HFF-Myc (cell line): Measurements from ENCODE around the gene TRABD2B.

Experiments
- DNase-seq: peaks from one replicate; pipeline ENCODE4 v3.0.0-alpha.2; 2011; ENCODE audit warnings: low read depth; ENCODE audit errors: extremely low read depth
- H3K4me3 ChIP-seq: replicated peaks from 2 replicates; pipeline ENCODE4 v1.5.1; 2011; ENCODE audit warnings: low read depth, mild to moderate bottlenecking, control low read depth, low read length
- TF ChIP-seq, protein P1 (sequence below): IDR thresholded peaks from 2 replicates; pipeline ENCODE4 v1.5.1; 2012; ENCODE audit warnings: mild to moderate bottlenecking, low read depth, low read length, control low read depth; ENCODE audit errors: missing control alignments

Gene TRABD2B

DNA sequence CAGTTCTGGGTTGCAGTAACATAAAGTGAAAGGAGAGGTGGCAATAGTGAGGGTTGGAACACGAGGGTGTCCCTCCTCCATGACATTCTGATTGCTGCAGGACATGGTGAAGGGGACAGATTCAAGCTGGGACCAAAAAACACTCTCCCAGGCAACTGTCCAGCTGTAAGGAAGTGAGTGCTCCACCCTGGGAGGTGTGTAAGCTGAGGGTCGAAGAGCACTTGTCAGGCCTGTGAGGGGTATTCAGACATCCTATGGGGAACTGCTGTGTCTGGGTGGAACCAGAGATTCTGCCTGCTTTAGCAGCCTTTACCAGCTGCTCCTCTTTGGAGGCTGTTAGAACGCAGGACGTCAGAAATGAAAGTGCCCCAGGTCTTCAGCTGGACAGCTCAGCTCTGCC lies 212.1 kb downstream of the TRABD2B start:
- DNase-seq, result no peak
- H3K4me3 ChIP-seq, result no peak overlapping the region
- TF ChIP-seq, protein P1, sequence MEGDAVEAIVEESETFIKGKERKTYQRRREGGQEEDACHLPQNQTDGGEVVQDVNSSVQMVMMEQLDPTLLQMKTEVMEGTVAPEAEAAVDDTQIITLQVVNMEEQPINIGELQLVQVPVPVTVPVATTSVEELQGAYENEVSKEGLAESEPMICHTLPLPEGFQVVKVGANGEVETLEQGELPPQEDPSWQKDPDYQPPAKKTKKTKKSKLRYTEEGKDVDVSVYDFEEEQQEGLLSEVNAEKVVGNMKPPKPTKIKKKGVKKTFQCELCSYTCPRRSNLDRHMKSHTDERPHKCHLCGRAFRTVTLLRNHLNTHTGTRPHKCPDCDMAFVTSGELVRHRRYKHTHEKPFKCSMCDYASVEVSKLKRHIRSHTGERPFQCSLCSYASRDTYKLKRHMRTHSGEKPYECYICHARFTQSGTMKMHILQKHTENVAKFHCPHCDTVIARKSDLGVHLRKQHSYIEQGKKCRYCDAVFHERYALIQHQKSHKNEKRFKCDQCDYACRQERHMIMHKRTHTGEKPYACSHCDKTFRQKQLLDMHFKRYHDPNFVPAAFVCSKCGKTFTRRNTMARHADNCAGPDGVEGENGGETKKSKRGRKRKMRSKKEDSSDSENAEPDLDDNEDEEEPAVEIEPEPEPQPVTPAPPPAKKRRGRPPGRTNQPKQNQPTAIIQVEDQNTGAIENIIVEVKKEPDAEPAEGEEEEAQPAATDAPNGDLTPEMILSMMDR, result no peak

DNA sequence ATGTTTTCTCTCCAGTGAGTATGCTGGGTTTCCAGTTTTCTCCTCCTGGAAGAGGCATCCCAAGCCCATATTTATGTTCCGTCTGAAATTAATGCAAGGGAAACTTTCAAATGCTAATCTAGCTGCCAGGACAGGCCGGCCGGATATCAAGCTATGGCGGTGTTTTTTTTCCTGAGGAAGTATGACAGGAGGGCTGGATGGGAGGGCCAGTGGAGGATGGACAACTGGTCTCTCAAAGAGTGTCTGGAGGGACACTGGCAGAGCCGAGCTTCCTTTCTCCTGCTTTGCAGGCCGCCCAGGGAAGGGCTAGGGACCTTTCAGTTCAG lies 212.7 kb downstream of the TRABD2B start:
- DNase-seq, result no peak
- no peak overlapping the region for H3K4me3 ChIP-seq
- TF ChIP-seq, protein P1, result no peak

DNA sequence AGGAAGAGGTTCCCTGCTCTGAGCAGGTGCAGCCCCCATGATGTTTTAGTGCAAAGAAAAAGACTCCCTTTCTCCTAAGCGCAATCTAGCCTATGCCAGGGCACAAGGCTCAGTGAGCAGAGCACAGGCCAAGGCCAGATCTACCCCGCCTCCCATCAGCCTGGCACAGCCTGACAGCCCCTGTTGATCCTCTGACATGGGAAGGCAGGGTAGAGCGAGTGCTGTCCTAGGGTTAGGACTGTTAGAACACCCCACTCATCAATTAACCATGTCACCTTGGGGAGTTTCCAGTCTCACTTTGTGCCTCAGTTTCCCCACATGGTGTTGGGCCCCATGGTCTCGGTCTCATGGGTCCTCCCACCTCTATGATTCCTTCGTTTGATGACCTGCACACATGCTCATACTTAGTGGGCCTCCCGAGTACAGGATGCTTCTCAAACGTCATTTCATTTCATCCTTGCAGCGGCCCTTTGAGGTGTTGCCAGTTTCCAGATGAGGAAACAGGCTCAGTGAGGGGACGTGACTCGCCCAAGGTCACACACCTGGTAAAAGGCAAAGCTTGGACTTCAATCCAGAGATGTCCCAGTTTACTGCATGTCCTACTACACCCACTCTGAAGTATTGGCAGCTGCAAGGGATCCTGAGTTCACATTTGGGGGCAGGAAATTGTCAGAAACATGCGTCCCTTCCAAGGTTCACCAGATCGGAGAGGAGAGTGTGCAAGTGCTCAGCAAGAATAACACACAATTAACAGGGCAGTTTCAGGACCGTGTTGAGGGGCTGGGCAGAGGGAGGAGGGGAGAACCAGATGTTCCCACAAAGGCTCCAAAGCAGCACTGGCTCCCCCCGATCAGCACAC lies 213.3 kb downstream of the TRABD2B start:
- TF ChIP-seq, protein P1, result no peak
- DNase-seq, result no peak
- H3K4me3 ChIP-seq, result no peak overlapping the region

DNA sequence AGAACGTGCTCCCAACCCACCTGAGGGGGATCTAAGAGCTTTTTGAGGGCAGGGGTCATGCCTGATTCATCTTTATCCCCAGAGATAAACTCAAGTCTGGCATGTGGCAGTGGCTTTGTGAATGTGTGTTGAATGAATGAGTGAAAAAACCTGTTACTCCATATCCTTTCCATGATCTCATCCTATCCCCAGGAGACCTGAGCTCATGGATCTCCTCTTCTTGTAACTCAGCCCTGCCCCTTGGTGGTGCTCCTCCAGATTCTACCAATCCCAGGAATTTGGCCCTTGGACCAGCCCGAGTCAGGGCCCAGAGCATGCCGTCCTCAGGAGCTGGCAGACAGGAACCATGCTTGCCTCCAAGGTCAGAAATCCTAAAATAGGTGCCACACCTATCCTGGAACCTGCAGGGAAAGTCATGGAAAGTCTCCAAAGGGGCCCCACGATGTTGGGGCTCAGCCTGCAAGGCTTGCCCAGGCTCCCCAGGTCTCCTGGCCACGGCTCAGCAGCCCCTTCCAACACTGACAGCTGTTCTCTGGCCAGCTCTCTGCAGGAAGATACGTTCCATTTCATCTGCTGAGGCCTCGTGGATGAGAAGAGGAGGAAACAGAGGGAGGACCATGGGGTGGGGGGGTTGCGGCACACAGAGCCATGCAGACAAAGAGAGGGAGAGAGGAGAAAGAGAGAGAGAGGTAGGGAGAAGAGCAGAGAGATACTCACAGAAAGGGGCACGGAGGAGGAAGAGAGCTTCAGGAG lies 214.6 kb downstream of the TRABD2B start:
- H3K4me3 ChIP-seq, result no peak overlapping the region
- TF ChIP-seq, protein P1, result no peak
- no peak for DNase-seq

DNA sequence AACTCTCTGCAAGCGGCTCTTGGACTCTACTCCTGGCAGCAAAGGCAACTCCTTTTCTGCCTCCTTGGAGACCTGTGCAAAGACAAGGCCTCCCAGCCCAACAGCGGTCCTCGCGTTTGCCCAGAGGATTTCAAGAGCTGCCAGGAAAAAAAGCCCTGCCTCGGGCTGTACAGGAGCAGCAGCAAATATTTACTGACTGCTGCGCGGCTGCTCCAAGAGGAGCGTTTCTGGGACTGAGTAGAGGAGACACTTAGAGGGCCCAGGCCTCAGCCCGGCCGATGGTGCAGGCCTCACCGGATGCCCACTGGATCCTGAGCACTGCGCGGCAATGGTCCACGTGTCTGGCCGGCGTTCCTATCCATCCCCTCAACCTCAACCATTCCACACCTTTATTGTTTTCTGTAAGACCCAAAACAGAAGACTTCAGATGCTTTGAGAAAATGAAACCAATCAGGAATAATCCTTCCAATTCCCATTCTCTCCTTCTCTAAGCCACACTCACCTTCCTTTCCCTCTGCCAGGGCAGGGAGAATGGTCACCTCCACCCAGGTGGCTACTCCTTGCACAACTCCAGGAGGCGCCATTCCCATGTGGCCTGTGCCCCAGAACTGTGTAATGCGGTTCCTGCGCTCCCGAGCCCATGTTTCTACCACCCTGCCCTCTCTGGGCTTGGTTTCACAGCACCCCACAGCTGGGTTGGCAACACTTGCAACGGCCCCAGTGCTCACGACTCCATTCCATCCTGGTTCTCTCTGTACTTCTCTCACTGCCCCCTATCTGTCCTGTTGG lies 215.8 kb downstream of the TRABD2B start:
- no peak overlapping the region for H3K4me3 ChIP-seq
- TF ChIP-seq, protein P1, result no peak
- no peak for DNase-seq

DNA sequence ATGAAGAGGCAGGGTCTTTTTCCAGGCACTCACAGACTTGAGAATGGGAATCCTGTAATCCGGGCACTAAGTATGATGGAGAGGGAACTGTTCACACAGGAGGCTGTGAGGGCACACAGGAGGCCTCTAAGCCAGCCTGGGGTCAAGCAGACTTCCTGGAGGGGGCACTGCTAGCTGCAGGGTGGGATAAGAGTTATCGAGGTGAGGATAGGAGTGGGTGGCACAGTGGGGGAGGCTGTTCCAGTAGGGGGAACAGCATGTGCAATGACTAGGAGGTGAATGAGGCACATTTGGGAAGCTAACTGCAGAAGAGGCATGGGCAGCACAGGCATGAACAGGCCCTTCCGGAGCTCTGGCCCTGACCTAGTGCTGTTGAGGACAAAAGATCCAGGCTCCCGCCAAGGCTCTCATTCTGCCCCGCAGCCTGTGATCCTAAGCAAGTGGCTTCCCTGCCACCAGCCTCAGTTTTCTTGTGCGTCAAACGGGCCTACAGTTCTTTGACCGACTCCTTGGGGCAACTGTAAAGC lies 216.7 kb downstream of the TRABD2B start:
- DNase-seq, result no peak
- TF ChIP-seq, protein P1, result no peak
- no peak overlapping the region for H3K4me3 ChIP-seq
